Measurements from ENCODE around the gene REEP2. TPM values are rescaled to one million over a fixed set of nuclear protein-coding genes. Genes with fewer than 3 reads are reported as not detected.

REEP2 gene
- total RNA-seq, 1 donor from 2014 or later, result 17.2 TPM

DNA sequence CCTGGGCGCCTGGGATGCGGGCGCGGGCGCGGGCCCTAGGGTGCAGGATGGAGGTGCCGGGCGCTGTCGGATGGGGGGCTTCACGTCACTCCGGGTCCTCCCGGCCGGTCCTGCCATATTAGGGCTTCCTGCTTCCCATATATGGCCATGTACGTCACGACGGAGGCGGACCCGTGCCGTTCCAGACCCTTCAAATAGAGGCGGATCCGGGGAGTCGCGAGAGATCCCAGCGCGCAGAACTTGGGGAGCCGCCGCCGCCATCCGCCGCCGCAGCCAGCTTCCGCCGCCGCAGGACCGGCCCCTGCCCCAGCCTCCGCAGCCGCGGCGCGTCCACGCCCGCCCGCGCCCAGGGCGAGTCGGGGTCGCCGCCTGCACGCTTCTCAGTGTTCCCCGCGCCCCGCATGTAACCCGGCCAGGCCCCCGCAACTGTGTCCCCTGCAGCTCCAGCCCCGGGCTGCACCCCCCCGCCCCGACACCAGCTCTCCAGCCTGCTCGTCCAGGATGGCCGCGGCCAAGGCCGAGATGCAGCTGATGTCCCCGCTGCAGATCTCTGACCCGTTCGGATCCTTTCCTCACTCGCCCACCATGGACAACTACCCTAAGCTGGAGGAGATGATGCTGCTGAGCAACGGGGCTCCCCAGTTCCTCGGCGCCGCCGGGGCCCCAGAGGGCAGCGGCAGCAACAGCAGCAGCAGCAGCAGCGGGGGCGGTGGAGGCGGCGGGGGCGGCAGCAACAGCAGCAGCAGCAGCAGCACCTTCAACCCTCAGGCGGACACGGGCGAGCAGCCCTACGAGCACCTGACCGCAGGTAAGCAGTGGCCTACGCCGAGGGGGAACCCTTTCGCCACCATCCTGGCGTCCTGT is 26.6 kb downstream of the REEP2 start, which contains the start of gene EGR1:
TSS of gene EGR1 (plus strand) at position 219 of the 864 bp plus-strand sequence. CDS start at position 502, 283 bp downstream.
- Histone ChIP-seq H3K9ac (ENCODE audit: low read length) (peak within 1 kb of the TSS; percentile 93), H3K27ac (ENCODE audit: low read depth, low read length) (peak within 1 kb of the TSS; percentile 90), H3K9me3 (ENCODE audit: insufficient read depth, low read depth, low read length) (no peaks in the 10 kb centered on the region), H3K27me3 (ENCODE audit: insufficient read depth, low read length) (no peaks in the 10 kb centered on the region), H3K79me2 (ENCODE audit: insufficient read depth, low read length) (peaks cover 31% of the 10 kb centered on the region), H3K4me2 (ENCODE audit: low read length) (peak within 1 kb of the TSS; percentile 97), H2AFZ (ENCODE audit: low read depth, low read length) (peak within 1 kb of the TSS; percentile 88), H4K20me1 (ENCODE audit: insufficient read depth, low read length) (peaks cover 51% of the 10 kb centered on the region), H3K4me1 (ENCODE audit: insufficient read depth, low read length) (peaks cover 27% of the 10 kb centered on the region), H3K4me3 (ENCODE audit: insufficient read depth, low read depth, low read length) (peak within 1 kb of the TSS; percentile 94), H3K36me3 (ENCODE audit: insufficient read depth, low read length) (peaks cover 23% of the 10 kb centered on the region)
- Mint-ChIP-seq H3K9me3 (ENCODE audit: unreplicated experiment) (peaks cover 3% of the 10 kb centered on the region), H3K27me3 (ENCODE audit: low read depth, unreplicated experiment) (peaks cover 11% of the 10 kb centered on the region), H3K36me3 (ENCODE audit: low read depth, unreplicated experiment) (peaks cover 26% of the 10 kb centered on the region), H3K27ac (ENCODE audit: unreplicated experiment) (peak within 1 kb of the TSS; percentile 92), H3K4me1 (ENCODE audit: low read depth, unreplicated experiment) (peaks cover 10% of the 10 kb centered on the region), H3K4me3 (ENCODE audit: unreplicated experiment) (peak within 1 kb of the TSS; percentile 85)
- TF ChIP-seq, protein P1, sequence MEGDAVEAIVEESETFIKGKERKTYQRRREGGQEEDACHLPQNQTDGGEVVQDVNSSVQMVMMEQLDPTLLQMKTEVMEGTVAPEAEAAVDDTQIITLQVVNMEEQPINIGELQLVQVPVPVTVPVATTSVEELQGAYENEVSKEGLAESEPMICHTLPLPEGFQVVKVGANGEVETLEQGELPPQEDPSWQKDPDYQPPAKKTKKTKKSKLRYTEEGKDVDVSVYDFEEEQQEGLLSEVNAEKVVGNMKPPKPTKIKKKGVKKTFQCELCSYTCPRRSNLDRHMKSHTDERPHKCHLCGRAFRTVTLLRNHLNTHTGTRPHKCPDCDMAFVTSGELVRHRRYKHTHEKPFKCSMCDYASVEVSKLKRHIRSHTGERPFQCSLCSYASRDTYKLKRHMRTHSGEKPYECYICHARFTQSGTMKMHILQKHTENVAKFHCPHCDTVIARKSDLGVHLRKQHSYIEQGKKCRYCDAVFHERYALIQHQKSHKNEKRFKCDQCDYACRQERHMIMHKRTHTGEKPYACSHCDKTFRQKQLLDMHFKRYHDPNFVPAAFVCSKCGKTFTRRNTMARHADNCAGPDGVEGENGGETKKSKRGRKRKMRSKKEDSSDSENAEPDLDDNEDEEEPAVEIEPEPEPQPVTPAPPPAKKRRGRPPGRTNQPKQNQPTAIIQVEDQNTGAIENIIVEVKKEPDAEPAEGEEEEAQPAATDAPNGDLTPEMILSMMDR (IDR thresholded peaks at IDR 0.05; ENCODE audit: insufficient read depth, low read depth, low read length), result no peak
- TF ChIP-seq EZH2 (IDR thresholded peaks at IDR 0.05; ENCODE audit: insufficient read depth, low read length), result peak; percentile 63
- FAIRE-seq (no peak), DNase-seq (ENCODE audit: low read depth) (peak; percentile 85)

GRCh38 chr5:138466125-138466899 is 27.5 kb downstream of the REEP2 start:
- TF ChIP-seq EZH2 (IDR thresholded peaks at IDR 0.05; ENCODE audit: insufficient read depth, low read length), result no peak
- TF ChIP-seq, protein P1 (IDR thresholded peaks at IDR 0.05; ENCODE audit: insufficient read depth, low read depth, low read length), result no peak
- no peaks in the 10 kb centered on the region for H3K27me3 ChIP-seq (ENCODE audit: insufficient read depth, low read length)
- no peaks in the 10 kb centered on the region for H3K9me3 ChIP-seq (ENCODE audit: insufficient read depth, low read depth, low read length)
- H3K4me3 ChIP-seq (ENCODE audit: insufficient read depth, low read depth, low read length), result peak overlapping the region; percentile 94
- H3K4me2 ChIP-seq (ENCODE audit: low read length), result peak overlapping the region; percentile 97
- H3K79me2 ChIP-seq (ENCODE audit: insufficient read depth, low read length), result peaks cover 31% of the 10 kb centered on the region
- Mint-ChIP-seq H3K27ac (ENCODE audit: unreplicated experiment) (peak overlapping the region; percentile 86), H3K9me3 (ENCODE audit: unreplicated experiment) (peaks cover 3% of the 10 kb centered on the region), H3K4me3 (ENCODE audit: unreplicated experiment) (peak overlapping the region; percentile 85), H3K36me3 (ENCODE audit: low read depth, unreplicated experiment) (peaks cover 26% of the 10 kb centered on the region), H3K4me1 (ENCODE audit: low read depth, unreplicated experiment) (peaks cover 9% of the 10 kb centered on the region), H3K27me3 (ENCODE audit: low read depth, unreplicated experiment) (peaks cover 11% of the 10 kb centered on the region)
- peaks cover 27% of the 10 kb centered on the region for H3K4me1 ChIP-seq (ENCODE audit: insufficient read depth, low read length)
- FAIRE-seq, result no peak
- H2AFZ ChIP-seq (ENCODE audit: low read depth, low read length), result no peak overlapping the region
- peaks cover 56% of the 10 kb centered on the region for H4K20me1 ChIP-seq (ENCODE audit: insufficient read depth, low read length)
- peak; percentile 25 for DNase-seq (ENCODE audit: low read depth)
- peaks cover 23% of the 10 kb centered on the region for H3K36me3 ChIP-seq (ENCODE audit: insufficient read depth, low read length)
- H3K27ac ChIP-seq (ENCODE audit: low read depth, low read length), result peak overlapping the region; percentile 37
- peak overlapping the region; percentile 93 for H3K9ac ChIP-seq (ENCODE audit: low read length)
